OCI-LY7 (cell line): ENCODE results near the gene INTS1. TPM values are rescaled to one million over a fixed set of nuclear protein-coding genes. Genes with fewer than 3 reads are reported as not detected.

Source experiments
- BruUV-seq: library from RNA; stranded (reverse); fragments of 400-500 nt; replicated peaks from 2 replicates; lab custom pipeline; 2021; lab: Mats Ljungman, UMichigan
- CTCF ChIA-PET: fragments of 300-600 bp; sonication (Branson Sonifier 250); formaldehyde crosslinking; loops from one replicate; lab custom pipeline; 2022; ENCODE audit warnings: antibody characterized with exemption; ENCODE audit not compliant: unreplicated experiment; lab: Charles Lee
- POLR2A ChIA-PET: fragments of 300-600 bp; sonication (Branson Sonifier 250); formaldehyde crosslinking; loops from one replicate; lab custom pipeline; 2022; ENCODE audit warnings: antibody characterized with exemption; lab: Charles Lee
- DNase-seq: peaks from one replicate; pipeline ENCODE4 v3.0.0-alpha.2; 2015; ENCODE audit warnings: low spot score
- H2AFZ ChIP-seq: fragments of 200-600 bp; sonication (generic), shearing (Covaris generic); 2 replicates; pipeline ENCODE4 v1.6.1; 2014; ENCODE audit warnings: mild to moderate bottlenecking, antibody characterized with exemption, low read length, moderate library complexity
- H3K27ac ChIP-seq: fragments of 200-600 bp; sonication (generic); 2 replicates; pipeline ENCODE4 v1.5.1; 2014; ENCODE audit warnings: mixed run types, low read depth, mild to moderate bottlenecking, moderate library complexity, low read length, inconsistent platforms; ENCODE audit not compliant: poor library complexity, severe bottlenecking
- H3K36me3 ChIP-seq: fragments of 200-600 bp; sonication (generic); 2 replicates; pipeline ENCODE4 v1.6.1; 2014; ENCODE audit warnings: mild to moderate bottlenecking, antibody characterized with exemption, low read length, moderate library complexity, mixed read lengths; ENCODE audit not compliant: insufficient read depth
- H3K4me1 ChIP-seq: fragments of 200-600 bp; sonication (generic); 2 replicates; pipeline ENCODE4 v1.5.1; 2014; ENCODE audit warnings: mild to moderate bottlenecking, low read length; ENCODE audit not compliant: insufficient read depth, poor library complexity, severe bottlenecking
- H3K4me2 ChIP-seq: fragments of 200-600 bp; sonication (generic); 2 replicates; pipeline ENCODE4 v1.6.1; 2014; ENCODE audit warnings: mild to moderate bottlenecking, low read length
- H3K4me3 ChIP-seq: fragments of 200-600 bp; sonication (generic); 2 replicates; pipeline ENCODE4 v1.5.1; 2014; ENCODE audit warnings: mild to moderate bottlenecking, low read depth, low read length; ENCODE audit not compliant: poor library complexity, severe bottlenecking
- H3K79me2 ChIP-seq: fragments of 200-600 bp; sonication (generic); 2 replicates; pipeline ENCODE4 v1.6.1; 2016; ENCODE audit warnings: low read depth, mild to moderate bottlenecking, low read length, moderate library complexity, mixed read lengths; ENCODE audit not compliant: insufficient read depth
- H3K9me2 ChIP-seq: fragments of 200-600 bp; sonication (generic); 2 replicates; pipeline ENCODE4 v1.6.1; 2016; ENCODE audit warnings: mild to moderate bottlenecking, low read length, mixed read lengths; ENCODE audit not compliant: insufficient read depth
- H3K9me3 ChIP-seq: fragments of 200-600 bp; sonication (generic); 2 replicates; pipeline ENCODE4 v1.6.1; 2014; ENCODE audit warnings: mild to moderate bottlenecking, mixed run types, low read length, mixed read lengths
- H4K20me1 ChIP-seq: fragments of 200-600 bp; sonication (generic); 2 replicates; pipeline ENCODE4 v1.6.1; 2014; ENCODE audit warnings: mild to moderate bottlenecking, antibody characterized with exemption, low read length, moderate library complexity, mixed read lengths; ENCODE audit not compliant: insufficient read depth
- EZH2phosphoT487 ChIP-seq: fragments of 200-600 bp; sonication (generic); IDR thresholded peaks from 2 replicates; pipeline ENCODE4 v1.6.1; 2018; ENCODE audit warnings: low read depth, borderline replicate concordance, mild to moderate bottlenecking, mixed run types, antibody characterized with exemption, low read length, moderate library complexity, mixed read lengths
- intact Hi-C: fragments of 100-400 bp; cut with micrococcal nuclease; formaldehyde crosslinking; loops from one replicate; pipeline ENCODE4 v1.10.0; 2022; ENCODE audit not compliant: unreplicated experiment
- total RNA-seq, 2 experiments: library from RNA; depleted of rRNA in 1 of 2; stranded (reverse); fragments of >200 nt in 1 of 2; shearing (Covaris generic) in 1 of 2; gene quantifications; 2 replicates each; pipeline ENCODE4 v1.2.3, GENCODE V29; 2014 to 2022
- TF ChIP-seq, protein P1 (sequence below): fragments of 200-600 bp; sonication (generic); conservative IDR thresholded peaks from 2 replicates; pipeline ENCODE4 v1.5.1; 2014; ENCODE audit warnings: mild to moderate bottlenecking, antibody characterized with exemption, low read length, moderate library complexity, mixed read lengths

The INTS1 gene
- total RNA-seq, 2 experiments from 2014 or later, result 83.6 to 188 TPM

DNA sequence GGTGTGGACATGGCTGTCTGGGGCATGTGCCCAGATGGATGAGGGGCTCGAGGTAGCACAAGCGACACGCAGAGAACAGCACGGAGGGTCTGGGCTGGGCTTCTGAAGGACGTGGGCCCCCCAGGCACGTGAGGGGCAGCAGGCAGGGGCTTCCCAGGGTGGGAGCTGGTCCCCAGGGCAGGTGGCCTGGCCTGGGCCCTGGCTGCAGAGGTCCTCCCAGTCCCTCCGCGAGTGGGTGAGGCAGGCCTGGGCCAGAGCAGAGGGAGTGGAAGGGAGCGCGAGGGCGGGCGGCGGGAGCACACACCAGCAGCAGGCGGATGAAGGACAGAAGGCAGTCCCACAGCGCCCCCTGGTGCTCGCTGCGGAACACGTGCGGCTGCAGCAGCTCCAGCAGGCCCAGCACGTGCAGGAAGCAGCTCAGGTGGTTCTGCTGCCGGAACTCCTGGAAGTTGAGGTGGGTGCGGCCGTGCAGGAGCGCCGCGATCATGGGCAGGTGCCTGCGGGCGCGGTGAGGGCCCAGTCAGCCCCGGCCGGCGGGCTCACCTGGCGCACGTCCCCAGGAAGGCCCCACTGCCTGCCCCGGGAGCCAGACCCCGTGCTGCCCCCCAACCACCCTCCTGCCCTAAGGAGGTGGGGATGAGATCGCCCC is 30.2 kb downstream of the INTS1 start:
- CTCF ChIA-PET, result no interaction called here
- peaks cover 71% of the 10 kb centered on the region for H3K36me3 ChIP-seq
- intact Hi-C loops, result no loop called here
- no peak for TF ChIP-seq EZH2phosphoT487
- TF ChIP-seq, protein P1, sequence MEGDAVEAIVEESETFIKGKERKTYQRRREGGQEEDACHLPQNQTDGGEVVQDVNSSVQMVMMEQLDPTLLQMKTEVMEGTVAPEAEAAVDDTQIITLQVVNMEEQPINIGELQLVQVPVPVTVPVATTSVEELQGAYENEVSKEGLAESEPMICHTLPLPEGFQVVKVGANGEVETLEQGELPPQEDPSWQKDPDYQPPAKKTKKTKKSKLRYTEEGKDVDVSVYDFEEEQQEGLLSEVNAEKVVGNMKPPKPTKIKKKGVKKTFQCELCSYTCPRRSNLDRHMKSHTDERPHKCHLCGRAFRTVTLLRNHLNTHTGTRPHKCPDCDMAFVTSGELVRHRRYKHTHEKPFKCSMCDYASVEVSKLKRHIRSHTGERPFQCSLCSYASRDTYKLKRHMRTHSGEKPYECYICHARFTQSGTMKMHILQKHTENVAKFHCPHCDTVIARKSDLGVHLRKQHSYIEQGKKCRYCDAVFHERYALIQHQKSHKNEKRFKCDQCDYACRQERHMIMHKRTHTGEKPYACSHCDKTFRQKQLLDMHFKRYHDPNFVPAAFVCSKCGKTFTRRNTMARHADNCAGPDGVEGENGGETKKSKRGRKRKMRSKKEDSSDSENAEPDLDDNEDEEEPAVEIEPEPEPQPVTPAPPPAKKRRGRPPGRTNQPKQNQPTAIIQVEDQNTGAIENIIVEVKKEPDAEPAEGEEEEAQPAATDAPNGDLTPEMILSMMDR, result peak; percentile 83
- BruUV-seq, result no TSS peak
- no peaks in the 10 kb centered on the region for H3K9me2 ChIP-seq
- no peak overlapping the region for H3K27ac ChIP-seq
- H3K79me2 ChIP-seq, result no peaks in the 10 kb centered on the region
- POLR2A ChIA-PET, result no interaction called here
- H3K4me2 ChIP-seq, result no peak overlapping the region
- H3K4me1 ChIP-seq, result peaks cover 5% of the 10 kb centered on the region
- no peaks in the 10 kb centered on the region for H4K20me1 ChIP-seq
- H3K4me3 ChIP-seq, result no peak overlapping the region
- no peak overlapping the region for H2AFZ ChIP-seq
- peak; percentile 88 for DNase-seq
- H3K9me3 ChIP-seq, result no peaks in the 10 kb centered on the region

DNA sequence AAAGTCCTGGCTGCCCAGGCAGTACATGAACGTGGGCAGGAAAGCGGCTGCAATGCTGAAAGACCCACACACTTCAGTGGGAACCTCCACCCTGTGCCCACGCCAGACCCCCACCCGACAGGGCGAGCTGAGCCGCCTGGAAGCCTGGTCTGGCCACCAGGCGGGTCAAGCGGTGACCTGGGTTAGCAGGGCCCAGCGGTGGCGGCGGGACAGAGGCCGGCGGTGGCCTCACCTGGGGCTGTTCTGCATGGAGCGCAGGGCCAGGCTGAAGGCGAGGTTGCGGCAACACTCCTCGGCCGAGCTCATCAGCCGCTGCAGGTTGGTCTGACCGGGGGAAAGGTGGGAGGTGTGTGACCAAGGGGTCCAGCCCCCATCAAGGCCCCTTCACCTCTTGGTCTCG is 33.3 kb downstream of the INTS1 start:
- Histone ChIP-seq H3K4me3 (no peak overlapping the region), H4K20me1 (no peaks in the 10 kb centered on the region), H3K36me3 (peaks cover 44% of the 10 kb centered on the region), H3K4me2 (no peak overlapping the region), H3K9me3 (no peaks in the 10 kb centered on the region), H3K27ac (no peak overlapping the region), H3K79me2 (no peaks in the 10 kb centered on the region), H3K4me1 (peaks cover 5% of the 10 kb centered on the region), H3K9me2 (no peaks in the 10 kb centered on the region), H2AFZ (no peak overlapping the region)
- BruUV-seq, result no TSS peak
- TF ChIP-seq EZH2phosphoT487, result no peak
- TF ChIP-seq, protein P1, result no peak
- intact Hi-C loops, result no loop called here
- no peak for DNase-seq
- ChIA-PET CTCF (no interaction called here), POLR2A (no interaction called here)

- BruUV-seq, result no TSS peak
- Histone ChIP-seq H3K79me2 (no peaks in the 10 kb centered on the region), H3K4me1 (no peaks in the 10 kb centered on the region), H4K20me1 (no peaks in the 10 kb centered on the region), H2AFZ (no peak overlapping the region), H3K9me2 (no peaks in the 10 kb centered on the region), H3K9me3 (no peaks in the 10 kb centered on the region), H3K4me2 (no peak overlapping the region), H3K36me3 (peaks cover 27% of the 10 kb centered on the region), H3K4me3 (no peak overlapping the region), H3K27ac (no peak overlapping the region)
- CTCF ChIA-PET, result no interaction called here
- POLR2A ChIA-PET, result no interaction called here
- intact Hi-C loops, result no loop called here
- TF ChIP-seq, protein P1, result no peak
- TF ChIP-seq EZH2phosphoT487, result no peak
- no peak for DNase-seq
Observed at GRCh38 chr7:1468643-1469298, 35.4 kb downstream of the INTS1 start.
